Thoracic aorta (tissue), 2 donors: ENCODE results near the gene RFX4. TPM values are rescaled to one million over a fixed set of nuclear protein-coding genes. Genes with fewer than 3 reads are reported as not detected.

Experiments
- ATAC-seq: fragments of 150-250 bp; one replicate; pipeline ENCODE4 v1.8.0; 2017; ENCODE audit warnings: low read depth; ENCODE audit not compliant: insufficient number of reproducible peaks, low FRiP score
- DNase-seq: peaks from one replicate; pipeline ENCODE4 v3.0.0-alpha.2; 2020; ENCODE audit warnings: low spot score
- H3K27ac ChIP-seq, 2 donors: fragments of 200-600 bp; sonication (generic); 1 replicate in 1 of 2; 2 replicates in 1 of 2; pipeline ENCODE4 v1.5.1; 2016; ENCODE audit warnings: mild to moderate bottlenecking in 2 of 2, moderate library complexity in 2 of 2
- H3K27me3 ChIP-seq: fragments of 200-600 bp; sonication (generic); replicated peaks from 2 replicates; pipeline ENCODE4 v1.6.0; 2016; ENCODE audit warnings: mild to moderate bottlenecking; ENCODE audit not compliant: insufficient read depth
- H3K36me3 ChIP-seq: fragments of 200-600 bp; sonication (generic); one replicate; pipeline ENCODE4 v1.5.1; 2016
- H3K4me1 ChIP-seq, 2 donors: fragments of 200-600 bp; sonication (generic); 1 replicate in 1 of 2; 2 replicates in 1 of 2; pipeline versions ENCODE4 v1.5.1 to v1.6.0; 2016; ENCODE audit warnings: low read depth in 2 of 2, mild to moderate bottlenecking in 1 of 2; ENCODE audit not compliant: control insufficient read depth in 1 of 2
- H3K4me3 ChIP-seq: fragments of 200-600 bp; sonication (generic); 2 replicates; pipeline ENCODE4 v1.5.1; 2016; ENCODE audit warnings: mild to moderate bottlenecking
- H3K9me3 ChIP-seq: fragments of 200-600 bp; sonication (generic); 2 replicates; pipeline ENCODE4 v1.5.1; 2016
- total RNA-seq, 2 donors: library from RNA; depleted of rRNA; stranded (reverse); fragments of >200 nt; gene quantifications; one replicate each; pipeline versions ENCODE4 v1.1.0 to v1.2.3, GENCODE V29; 2016
- TF ChIP-seq, protein P1 (sequence below): fragments of 200-600 bp; sonication (generic); IDR thresholded peaks from one replicate; pipeline ENCODE4 v1.5.1; 2019; ENCODE audit warnings: antibody characterized with exemption

RFX4 gene
- total RNA-seq, 2 donors from 2014 or later, result not detected

DNA sequence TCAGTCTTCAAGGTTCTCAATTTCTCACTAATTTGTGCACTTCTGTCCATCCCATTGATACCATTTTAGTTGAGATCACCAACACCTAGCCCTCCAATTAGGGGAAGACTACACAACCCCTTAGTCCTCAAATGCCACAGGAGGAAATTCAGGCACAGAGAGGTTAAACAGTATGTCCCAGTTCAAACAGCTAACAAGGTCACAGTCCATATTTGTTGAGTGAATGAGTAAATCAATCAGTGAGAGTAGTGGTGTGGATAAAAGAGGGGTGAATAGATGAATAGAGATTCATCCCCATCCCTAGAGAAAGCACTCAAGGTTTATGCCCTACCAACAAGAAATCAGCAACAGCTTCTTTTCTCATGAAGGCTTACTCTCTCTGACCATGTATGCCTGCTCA, 97.5 kb downstream of the RFX4 start:
- no peak overlapping the region for H3K27ac ChIP-seq
- H3K4me3 ChIP-seq, result no peak overlapping the region
- H3K27me3 ChIP-seq, result no peaks in the 10 kb centered on the region
- ATAC-seq, result no peak
- DNase-seq, result no peak
- no peaks in the 10 kb centered on the region for H3K9me3 ChIP-seq
- no peaks in the 10 kb centered on the region for H3K36me3 ChIP-seq
- TF ChIP-seq, protein P1, sequence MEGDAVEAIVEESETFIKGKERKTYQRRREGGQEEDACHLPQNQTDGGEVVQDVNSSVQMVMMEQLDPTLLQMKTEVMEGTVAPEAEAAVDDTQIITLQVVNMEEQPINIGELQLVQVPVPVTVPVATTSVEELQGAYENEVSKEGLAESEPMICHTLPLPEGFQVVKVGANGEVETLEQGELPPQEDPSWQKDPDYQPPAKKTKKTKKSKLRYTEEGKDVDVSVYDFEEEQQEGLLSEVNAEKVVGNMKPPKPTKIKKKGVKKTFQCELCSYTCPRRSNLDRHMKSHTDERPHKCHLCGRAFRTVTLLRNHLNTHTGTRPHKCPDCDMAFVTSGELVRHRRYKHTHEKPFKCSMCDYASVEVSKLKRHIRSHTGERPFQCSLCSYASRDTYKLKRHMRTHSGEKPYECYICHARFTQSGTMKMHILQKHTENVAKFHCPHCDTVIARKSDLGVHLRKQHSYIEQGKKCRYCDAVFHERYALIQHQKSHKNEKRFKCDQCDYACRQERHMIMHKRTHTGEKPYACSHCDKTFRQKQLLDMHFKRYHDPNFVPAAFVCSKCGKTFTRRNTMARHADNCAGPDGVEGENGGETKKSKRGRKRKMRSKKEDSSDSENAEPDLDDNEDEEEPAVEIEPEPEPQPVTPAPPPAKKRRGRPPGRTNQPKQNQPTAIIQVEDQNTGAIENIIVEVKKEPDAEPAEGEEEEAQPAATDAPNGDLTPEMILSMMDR, result no peak
- H3K4me1 ChIP-seq, result no peaks in the 10 kb centered on the region

DNA sequence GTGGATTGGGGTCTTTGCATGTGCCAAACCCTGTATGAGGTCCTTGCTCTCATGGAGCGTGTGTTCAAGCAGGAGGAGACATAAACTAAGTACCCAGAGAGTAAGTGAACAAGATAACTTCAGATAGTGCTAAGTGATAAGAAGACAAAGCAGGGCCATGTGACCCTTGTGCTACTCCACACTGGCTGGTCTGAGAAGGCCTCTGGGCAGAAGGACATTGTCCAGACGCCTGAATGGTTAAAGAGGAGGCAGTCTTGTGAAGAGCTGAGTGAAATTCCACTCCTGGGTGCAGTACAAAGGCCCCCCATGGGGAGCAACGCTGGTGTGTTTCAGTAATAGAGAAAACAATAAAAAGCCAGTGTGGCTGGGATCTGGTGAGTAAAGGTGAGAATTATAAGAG, 98.4 kb downstream of the RFX4 start:
- no peaks in the 10 kb centered on the region for H3K9me3 ChIP-seq
- no peak overlapping the region for H3K4me3 ChIP-seq
- no peaks in the 10 kb centered on the region for H3K27me3 ChIP-seq
- no peaks in the 10 kb centered on the region for H3K4me1 ChIP-seq
- no peak for DNase-seq
- no peaks in the 10 kb centered on the region for H3K36me3 ChIP-seq
- no peak overlapping the region for H3K27ac ChIP-seq
- TF ChIP-seq, protein P1, result no peak
- no peak for ATAC-seq

DNA sequence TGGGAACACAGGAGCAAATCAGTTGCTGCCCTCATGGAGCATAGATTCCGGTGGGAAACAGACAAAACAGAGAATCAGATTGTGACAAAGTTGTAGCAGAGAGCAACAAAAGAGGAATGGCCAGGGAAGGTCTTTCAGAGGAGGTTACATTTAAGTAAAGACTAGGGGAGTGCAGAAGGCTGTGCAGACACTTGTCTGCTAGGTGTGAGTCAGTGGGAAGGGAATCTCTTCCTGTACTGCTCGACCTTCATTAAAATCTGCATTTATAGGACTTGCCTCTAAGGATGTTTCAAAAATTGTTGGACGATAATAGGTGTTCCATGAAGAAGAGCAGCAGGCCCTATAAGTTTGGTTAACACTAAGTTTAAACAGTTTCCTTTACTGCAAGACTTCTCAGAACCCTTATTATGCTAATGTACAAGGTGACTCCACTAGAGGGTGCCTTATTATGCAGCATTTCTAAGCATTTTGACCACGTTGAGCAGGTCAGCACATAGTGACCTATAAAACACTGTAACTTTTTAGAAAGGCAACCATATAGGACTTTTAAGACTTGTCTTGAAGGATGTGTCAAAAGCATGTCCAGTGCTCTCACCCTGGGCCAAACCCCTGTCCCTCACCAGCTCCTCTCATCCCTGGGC, 99.9 kb downstream of the RFX4 start:
- DNase-seq (no peak), ATAC-seq (no peak)
- TF ChIP-seq, protein P1, result no peak
- Histone ChIP-seq H3K9me3 (no peaks in the 10 kb centered on the region), H3K27ac (no peak overlapping the region), H3K4me1 (no peaks in the 10 kb centered on the region), H3K4me3 (no peak overlapping the region), H3K27me3 (no peaks in the 10 kb centered on the region), H3K36me3 (no peaks in the 10 kb centered on the region)

DNA sequence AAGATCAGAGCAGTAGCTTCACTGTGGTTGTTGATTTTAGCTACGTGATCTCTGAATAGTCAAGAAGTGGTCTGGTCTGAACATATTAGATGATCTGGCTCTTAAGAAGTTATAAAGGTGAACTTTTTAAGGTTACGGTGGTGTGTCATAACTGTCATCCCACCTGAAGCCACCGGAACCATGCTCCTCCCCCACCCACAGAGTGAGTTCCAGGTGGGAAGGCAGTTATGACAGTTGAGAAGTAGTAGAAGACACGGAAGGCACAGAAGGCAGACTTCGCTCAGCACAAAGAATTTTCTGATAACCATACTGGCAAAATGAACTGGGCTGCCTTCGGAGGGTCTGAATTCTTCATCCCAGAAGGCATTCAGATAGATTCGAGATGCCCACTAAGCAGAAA, 101.7 kb downstream of the RFX4 start:
- ATAC-seq (no peak), DNase-seq (no peak)
- no peak overlapping the region for H3K27ac ChIP-seq
- no peak overlapping the region for H3K4me3 ChIP-seq
- no peaks in the 10 kb centered on the region for H3K36me3 ChIP-seq
- no peaks in the 10 kb centered on the region for H3K27me3 ChIP-seq
- no peaks in the 10 kb centered on the region for H3K4me1 ChIP-seq
- H3K9me3 ChIP-seq, result no peaks in the 10 kb centered on the region
- TF ChIP-seq, protein P1, result no peak

DNA sequence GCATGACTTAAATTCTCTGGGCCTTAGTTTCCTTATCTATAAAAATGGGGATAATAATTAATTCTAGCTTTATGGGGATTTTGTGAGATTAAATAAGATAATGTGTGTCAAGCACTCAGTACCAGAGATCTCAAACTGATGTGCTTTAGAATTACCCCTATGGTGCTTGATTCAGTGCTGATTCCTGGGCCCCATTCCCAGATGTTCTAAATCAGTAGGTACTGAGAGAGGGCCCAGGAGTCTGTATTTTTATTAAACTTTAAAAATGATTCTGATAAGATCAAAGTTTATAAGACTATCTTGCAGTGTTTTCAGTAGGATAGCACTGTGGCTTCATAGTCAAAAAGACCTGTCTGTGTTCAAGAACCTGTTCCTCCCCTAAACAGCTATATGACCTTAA, 102.6 kb downstream of the RFX4 start:
- no peak for DNase-seq

More for the DNA sequence above, 102.6 kb downstream of the RFX4 start:
- Histone ChIP-seq H3K9me3 (no peaks in the 10 kb centered on the region), H3K4me3 (no peak overlapping the region), H3K36me3 (no peaks in the 10 kb centered on the region), H3K4me1 (no peaks in the 10 kb centered on the region), H3K27ac (no peak overlapping the region), H3K27me3 (no peaks in the 10 kb centered on the region)
- ATAC-seq, result no peak
- TF ChIP-seq, protein P1, result no peak
